PC-9 (cell line): Measurements from ENCODE around the gene TRABD. TPM values are rescaled to one million over a fixed set of nuclear protein-coding genes. Genes with fewer than 3 reads are reported as not detected.
A peak's percentile ranks its signal among the peaks of the same experiment; 100 is the strongest.
"Not testable (repeated sequence)": the region's sequence is repeated elsewhere in the genome, so short reads cannot be mapped to it uniquely, and the experiment has no call there.

Source experiments
- Bru-seq: library from RNA; stranded (reverse); fragments of 400-500 nt; gene quantifications from one replicate; lab custom pipeline; 2021; lab: Mats Ljungman, UMichigan
- BruChase-seq, 2 experiments: library from RNA; stranded (reverse); fragments of 400-500 nt; gene quantifications; one replicate each; lab custom pipeline; 2021; lab: Mats Ljungman, UMichigan
- BruUV-seq: library from RNA; stranded (reverse); fragments of 400-500 nt; replicated peaks from 2 replicates; lab custom pipeline; 2021; lab: Mats Ljungman, UMichigan
- CTCF ChIA-PET: fragments of 300-600 bp; sonication (Branson Sonifier 250); formaldehyde crosslinking; loops from one replicate; lab custom pipeline; 2022; ENCODE audit warnings: antibody characterized with exemption; lab: Charles Lee
- POLR2A ChIA-PET: fragments of 300-600 bp; sonication (Branson Sonifier 250); formaldehyde crosslinking; loops from one replicate; lab custom pipeline; 2022; ENCODE audit warnings: antibody characterized with exemption; ENCODE audit not compliant: unreplicated experiment; lab: Charles Lee
- DNase-seq, 2 experiments: peaks; one replicate each; pipeline versions ENCODE4 v3.0.0 to v3.0.0-alpha.2; 2015 to 2022; ENCODE audit warnings: mixed read lengths in 1 of 2
- H2AFZ ChIP-seq: fragments of 200-600 bp; sonication (generic); 2 replicates; pipeline ENCODE4 v1.8.1; 2017; ENCODE audit warnings: antibody characterized with exemption
- H3F3A ChIP-seq: fragments of 200-600 bp; sonication (generic); 2 replicates; pipeline ENCODE4 v1.8.1; 2017; ENCODE audit warnings: antibody characterized with exemption, mild to moderate bottlenecking, low read depth; ENCODE audit not compliant: insufficient read depth
- H3K27ac ChIP-seq: fragments of 200-600 bp; sonication (generic); 2 replicates; pipeline ENCODE4 v1.6.1; 2016; ENCODE audit warnings: mixed run types
- H3K27me3 ChIP-seq: fragments of 200-600 bp; sonication (generic); 2 replicates; pipeline ENCODE4 v1.6.1; 2016; ENCODE audit warnings: low read depth, mixed run types; ENCODE audit not compliant: insufficient read depth
- H3K36me3 ChIP-seq: fragments of 200-600 bp; sonication (generic); 2 replicates; pipeline ENCODE4 v1.6.1; 2016; ENCODE audit warnings: low read depth, mixed run types
- H3K4me1 ChIP-seq: fragments of 200-600 bp; sonication (generic); replicated peaks from 2 replicates; pipeline ENCODE4 v1.6.1; 2016; ENCODE audit warnings: mixed run types; ENCODE audit not compliant: insufficient read depth
- H3K4me2 ChIP-seq: fragments of 200-600 bp; sonication (generic); 2 replicates; pipeline ENCODE4 v1.6.1; 2017; ENCODE audit warnings: mixed run types
- H3K4me3 ChIP-seq: fragments of 200-600 bp; sonication (generic); 2 replicates; pipeline ENCODE4 v1.6.1; 2016; ENCODE audit warnings: mixed run types
- H3K79me2 ChIP-seq: fragments of 200-600 bp; sonication (generic); 2 replicates; pipeline ENCODE4 v1.6.1; 2017; ENCODE audit warnings: low read depth, mixed run types
- H3K9me2 ChIP-seq: fragments of 200-600 bp; sonication (generic); 2 replicates; pipeline ENCODE4 v1.8.1; 2017; ENCODE audit warnings: mild to moderate bottlenecking; ENCODE audit not compliant: insufficient read depth
- H3K9me3 ChIP-seq: fragments of 200-600 bp; sonication (generic); 2 replicates; pipeline ENCODE4 v1.8.1; 2016; ENCODE audit warnings: low read depth; ENCODE audit not compliant: insufficient read depth
- H4K20me1 ChIP-seq: fragments of 200-600 bp; sonication (generic); 2 replicates; pipeline ENCODE4 v1.8.1; 2017; ENCODE audit not compliant: insufficient read depth
- CTCF ChIP-seq: fragments of 200-600 bp; sonication (generic); conservative IDR thresholded peaks from 2 replicates; pipeline ENCODE4 v1.6.1; 2017; ENCODE audit warnings: mixed run types, antibody characterized with exemption, mild to moderate bottlenecking, moderate library complexity
- EZH2 ChIP-seq: fragments of 200-600 bp; sonication (generic); IDR thresholded peaks from 2 replicates; pipeline ENCODE4 v1.8.0; 2017; ENCODE audit warnings: antibody characterized with exemption, low read depth
- intact Hi-C: fragments of 100-400 bp; cut with micrococcal nuclease; formaldehyde crosslinking; loops from one replicate; pipeline ENCODE4 v1.10.0; 2022; ENCODE audit not compliant: unreplicated experiment
- long read RNA-seq: library from polyadenylated mRNA; stranded (forward); transcript quantifications from one replicate; pipeline ENCODE4 v2.0.0, GENCODE V29; 2022
- total RNA-seq: library from RNA; stranded (reverse); gene quantifications from 2 replicates; pipeline ENCODE4 v1.2.3, GENCODE V29; 2021

TRABD gene
- total RNA-seq (68.2 and 78.8 TPM in 2 replicates), Bru-seq, nascent RNA (percentile 56 among the genes with signal in this experiment), BruChase-seq, experiment 1, labeled RNA remaining after a 2-hour chase (percentile 70 among the genes with signal in this experiment), BruChase-seq, experiment 2, labeled RNA remaining after a 6-hour chase (percentile 82 among the genes with signal in this experiment)
- long read RNA-seq, transcript TRABD-201 (10 exons, 2,329 nt): minor isoform, 16 of 107 reads
- long read RNA-seq, transcript TRABD-202 (10 exons, 2,272 nt): major isoform, 30 of 107 reads
- long read RNA-seq, transcript TRABD-206 (2 exons, 1,661 nt): minor isoform, 5 of 107 reads
- long read RNA-seq, partial matches to known transcripts: 24 of 107 reads
- long read RNA-seq, other reads (novel, unspliced or antisense): 28 of 107 reads

GRCh38 chr22:50185375-50186087, at the start of gene TRABD:
TSS of gene TRABD (plus strand) at chr22:50185913. CDS start at chr22:50193061, 7,148 bp downstream.
- POLR2A ChIA-PET: interaction anchor here (0.7 kb wide), 1 partner anchor 27 kb away, joined by 7 read pairs; no protein-coding TSS in a partner anchor
- peaks cover 37% of the 10 kb centered on the region for H3K4me1 ChIP-seq
- H3F3A ChIP-seq: peaks cover 31% of the 10 kb centered on the region

GRCh38 chr22:50136581-50137015, 49.1 kb upstream of the TRABD start:
- TF ChIP-seq EZH2: no peak
- TF ChIP-seq CTCF: no peak
- no peaks in the 10 kb centered on the region for H3K79me2 ChIP-seq
- ChIA-PET POLR2A (interaction anchor here (0.7 kb wide), 1 partner anchor 72 kb away, joined by 8 read pairs; no protein-coding TSS in a partner anchor), CTCF (no interaction called here)
- no peaks in the 10 kb centered on the region for H4K20me1 ChIP-seq
- H3K36me3 ChIP-seq: no peaks in the 10 kb centered on the region
- H2AFZ ChIP-seq: no peak overlapping the region
- BruUV-seq: no TSS peak
- H3K9me3 ChIP-seq: 0 out of 2 replicates have a peak, but pooled peaks cover 5% of the 10 kb centered on the region
- no peaks in the 10 kb centered on the region for H3F3A ChIP-seq
- no peak overlapping the region for H3K27ac ChIP-seq
- no peaks in the 10 kb centered on the region for H3K9me2 ChIP-seq
- intact Hi-C loops: no loop called here
- H3K27me3 ChIP-seq: peaks cover 17% of the 10 kb centered on the region
- no peak overlapping the region for H3K4me3 ChIP-seq
- H3K4me2 ChIP-seq: no peak overlapping the region
- no peak for DNase-seq
- H3K4me1 ChIP-seq: no peaks in the 10 kb centered on the region

More at GRCh38 chr22:50185375-50186087, at the start of gene TRABD:
- CTCF ChIA-PET: no interaction called here
- TF ChIP-seq EZH2 (no peak), CTCF (no peak)
- H3K27ac ChIP-seq: no peak within 1 kb of the TSS
- peak; percentile 71 to 88 for DNase-seq
- no peaks in the 10 kb centered on the region for H3K9me3 ChIP-seq
- H2AFZ ChIP-seq: peak within 1 kb of the TSS; percentile 66
- peaks cover 45% of the 10 kb centered on the region for H3K79me2 ChIP-seq
- intact Hi-C loops: no loop called here
- no peaks in the 10 kb centered on the region for H3K9me2 ChIP-seq
- 0 out of 2 replicates have a peak, but pooled peaks cover 9% of the 10 kb centered on the region for H3K36me3 ChIP-seq
- H3K27me3 ChIP-seq: no peaks in the 10 kb centered on the region
- peak within 1 kb of the TSS; percentile 92 for H3K4me2 ChIP-seq
- H4K20me1 ChIP-seq: peaks cover 37% of the 10 kb centered on the region
- H3K4me3 ChIP-seq: peak within 1 kb of the TSS; percentile 75
- no TSS peak for BruUV-seq

GRCh38 chr22:50137277-50137676, 48.4 kb upstream of the TRABD start:
- H3K4me2 ChIP-seq, H3F3A ChIP-seq, H3K79me2 ChIP-seq, H3K9me2 ChIP-seq, DNase-seq, intact Hi-C loops, BruUV-seq, H3K27ac ChIP-seq, H3K36me3 ChIP-seq, H3K4me3 ChIP-seq, H4K20me1 ChIP-seq, H2AFZ ChIP-seq, H3K4me1 ChIP-seq, POLR2A ChIA-PET, CTCF ChIA-PET, H3K9me3 ChIP-seq: not testable (repeated sequence)
- peaks cover 10% of the 10 kb centered on the region for H3K27me3 ChIP-seq
